Immature natural killer cell (primary cell): ENCODE measurements around the gene SEBOX. TPM values are rescaled to one million over a fixed set of nuclear protein-coding genes. Genes with fewer than 3 reads are reported as not detected.

ENCODE experiments used
- DNase-seq, 3 donors: peaks; one replicate each; pipeline ENCODE4 v3.0.0; 2022; ENCODE audit warnings: mixed read lengths in 1 of 3
- H3K27ac Mint-ChIP-seq, 6 donors: one replicate each; pipeline ENCODE4 v1.8.0; 2020; ENCODE audit warnings: mixed read lengths in 6 of 6, mild to moderate bottlenecking in 5 of 6, inconsistent platforms in 4 of 6, moderate library complexity in 3 of 6
- H3K27me3 Mint-ChIP-seq, 3 donors: one replicate each; pipeline ENCODE4 v1.8.0; 2020 to 2021; ENCODE audit warnings: low read depth in 3 of 3, mild to moderate bottlenecking in 3 of 3, mixed read lengths in 3 of 3, moderate library complexity in 3 of 3, inconsistent platforms in 1 of 3
- H3K36me3 Mint-ChIP-seq, 3 donors: one replicate each; pipeline ENCODE4 v1.8.0; 2020; ENCODE audit warnings: mixed read lengths in 3 of 3, inconsistent platforms in 2 of 3, mild to moderate bottlenecking in 2 of 3
- H3K4me1 Mint-ChIP-seq, 2 donors: one replicate each; pipeline ENCODE4 v1.8.0; 2020; ENCODE audit warnings: inconsistent platforms in 2 of 2, mild to moderate bottlenecking in 2 of 2, mixed read lengths in 2 of 2, moderate library complexity in 1 of 2
- H3K4me3 Mint-ChIP-seq, 5 donors: one replicate each; pipeline ENCODE4 v1.8.0; 2020; ENCODE audit warnings: mild to moderate bottlenecking in 5 of 5, mixed read lengths in 5 of 5, inconsistent platforms in 3 of 5, moderate library complexity in 3 of 5
- H3K9me3 Mint-ChIP-seq, 6 donors: one replicate each; pipeline ENCODE4 v1.8.0; 2020; ENCODE audit warnings: mild to moderate bottlenecking in 6 of 6, mixed read lengths in 6 of 6, inconsistent platforms in 4 of 6, moderate library complexity in 3 of 6
- polyA plus RNA-seq, 3 donors: library from polyadenylated mRNA; unstranded; fragments of 300-500 nt; fragmentation: Illumina TruSeq; gene quantifications; one replicate each; pipeline ENCODE4 v1.2.3, GENCODE V29; 2021

The SEBOX gene
- polyA plus RNA-seq, 3 donors from 2014 or later = not detected

GRCh38 chr17:28326114-28326513 is 38.9 kb downstream of the SEBOX start:
- Mint-ChIP-seq H3K36me3 (peaks cover 0 to 20% (median 8%) of the 10 kb centered on the region in 3 donors), H3K27ac (no peak overlapping the region), H3K4me1 (no peaks in the 10 kb centered on the region), H3K9me3 (no peaks in the 10 kb centered on the region), H3K4me3 (no peak overlapping the region), H3K27me3 (no peaks in the 10 kb centered on the region)
- DNase-seq = no peak

- no peak overlapping the region for H3K4me3 Mint-ChIP-seq
- H3K36me3 Mint-ChIP-seq = peaks cover 0 to 20% (median 8%) of the 10 kb centered on the region in 3 donors
- peaks cover 2 to 5% of the 10 kb centered on the region in 2 donors for H3K4me1 Mint-ChIP-seq
- H3K27me3 Mint-ChIP-seq = no peaks in the 10 kb centered on the region
- no peak for DNase-seq
- H3K9me3 Mint-ChIP-seq = no peaks in the 10 kb centered on the region
- no peak overlapping the region for H3K27ac Mint-ChIP-seq
Observed at GRCh38 chr17:28325211-28325610, 39.8 kb downstream of the SEBOX start.

DNA sequence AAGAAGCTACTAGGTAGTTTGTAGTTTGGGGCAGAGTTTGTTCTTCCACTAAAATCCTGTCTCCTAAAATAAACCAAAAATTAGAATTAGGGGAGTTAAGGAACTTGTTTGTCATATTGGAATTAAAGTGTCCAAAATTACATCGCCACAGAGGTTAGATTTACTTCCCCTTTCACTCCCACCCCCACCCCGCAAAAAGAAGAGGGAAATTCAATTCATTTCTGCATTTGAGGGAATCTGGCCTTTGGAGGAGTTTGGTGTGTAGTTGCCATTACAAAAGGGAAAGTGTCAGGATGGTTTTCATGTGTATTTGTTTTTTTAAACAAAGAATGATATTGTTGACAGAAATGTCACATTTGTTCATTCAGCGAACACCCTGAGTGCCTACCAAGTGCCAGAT is 40.2 kb downstream of the SEBOX start:
- no peaks in the 10 kb centered on the region for H3K9me3 Mint-ChIP-seq
- H3K4me1 Mint-ChIP-seq = peaks cover 6 to 9% of the 10 kb centered on the region in 2 donors
- DNase-seq = no peak
- no peak overlapping the region for H3K27ac Mint-ChIP-seq
- no peak overlapping the region for H3K4me3 Mint-ChIP-seq
- no peaks in the 10 kb centered on the region for H3K27me3 Mint-ChIP-seq
- peaks cover 0 to 20% (median 8%) of the 10 kb centered on the region in 3 donors for H3K36me3 Mint-ChIP-seq

GRCh38 chr17:28324267-28324745 is 40.7 kb downstream of the SEBOX start:
- H3K4me1 Mint-ChIP-seq = peaks cover 11 to 14% of the 10 kb centered on the region in 2 donors
- H3K27ac Mint-ChIP-seq = no peak overlapping the region
- H3K9me3 Mint-ChIP-seq = no peaks in the 10 kb centered on the region
- H3K36me3 Mint-ChIP-seq = peaks cover 0 to 20% (median 8%) of the 10 kb centered on the region in 3 donors
- H3K4me3 Mint-ChIP-seq = no peak overlapping the region
- peaks cover 0 to 2% (median 0%) of the 10 kb centered on the region in 3 donors for H3K27me3 Mint-ChIP-seq
- no peak for DNase-seq

DNA sequence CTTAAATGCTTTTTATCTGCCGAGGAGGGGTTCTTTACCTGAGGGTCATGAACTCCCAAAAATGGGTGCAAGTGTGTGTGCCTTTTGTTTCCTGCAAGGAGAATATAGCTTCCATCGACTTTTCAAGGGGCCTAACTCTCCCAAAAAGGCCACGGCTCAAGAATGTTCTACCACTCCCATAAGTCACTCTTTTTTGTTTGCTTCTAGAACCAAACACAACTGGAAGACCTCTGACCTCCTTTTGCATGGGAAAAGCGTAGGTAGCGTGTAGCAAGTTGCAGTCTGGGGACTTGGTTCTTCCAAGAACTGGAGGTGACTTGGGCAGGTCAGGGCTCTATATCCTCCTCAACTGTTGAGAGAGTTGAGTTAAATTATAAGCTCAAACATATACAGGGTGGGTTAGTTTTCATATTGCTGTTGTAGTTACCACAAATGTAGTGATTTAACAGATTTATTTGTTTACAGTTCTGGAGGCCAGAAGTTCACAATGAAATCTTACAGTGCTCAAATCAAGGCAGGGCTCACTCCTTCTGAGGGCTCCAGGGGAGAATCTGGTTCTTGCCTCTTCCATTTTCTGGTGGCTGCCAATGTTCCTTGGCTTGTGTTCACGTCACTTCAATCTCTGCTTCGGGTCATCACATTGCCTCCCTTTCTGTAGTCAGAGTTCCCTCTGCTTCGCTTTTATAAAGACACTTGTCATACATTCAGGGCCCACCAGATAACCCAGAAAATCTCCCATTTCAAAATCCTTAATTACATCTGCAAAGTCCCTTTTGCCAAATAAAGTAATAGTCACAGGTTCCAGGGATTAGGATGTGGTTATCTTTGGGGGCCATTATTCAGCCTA is 44.6 kb downstream of the SEBOX start:
- Mint-ChIP-seq H3K9me3 (no peaks in the 10 kb centered on the region), H3K27me3 (peaks cover 3 to 10% (median 6%) of the 10 kb centered on the region in 3 donors), H3K4me1 (peaks cover 25 to 31% of the 10 kb centered on the region in 2 donors), H3K36me3 (no peaks in the 10 kb centered on the region), H3K27ac (peak overlapping the region; percentile 29 to 85 (median 64)), H3K4me3 (peak overlapping the region; percentile 87 to 91 (median 88))
- DNase-seq = no peak

- peaks cover 25 to 31% of the 10 kb centered on the region in 2 donors for H3K4me1 Mint-ChIP-seq
- no peak for DNase-seq
- no peaks in the 10 kb centered on the region for H3K36me3 Mint-ChIP-seq
- H3K27me3 Mint-ChIP-seq = peaks cover 6 to 10% (median 6%) of the 10 kb centered on the region in 3 donors
- H3K9me3 Mint-ChIP-seq = no peaks in the 10 kb centered on the region
- H3K27ac Mint-ChIP-seq = peak overlapping the region; percentile 58 to 85 (median 76)
- peak overlapping the region; percentile 87 to 91 (median 88) for H3K4me3 Mint-ChIP-seq
Observed at GRCh38 chr17:28319598-28319935, 45.4 kb downstream of the SEBOX start.

DNA sequence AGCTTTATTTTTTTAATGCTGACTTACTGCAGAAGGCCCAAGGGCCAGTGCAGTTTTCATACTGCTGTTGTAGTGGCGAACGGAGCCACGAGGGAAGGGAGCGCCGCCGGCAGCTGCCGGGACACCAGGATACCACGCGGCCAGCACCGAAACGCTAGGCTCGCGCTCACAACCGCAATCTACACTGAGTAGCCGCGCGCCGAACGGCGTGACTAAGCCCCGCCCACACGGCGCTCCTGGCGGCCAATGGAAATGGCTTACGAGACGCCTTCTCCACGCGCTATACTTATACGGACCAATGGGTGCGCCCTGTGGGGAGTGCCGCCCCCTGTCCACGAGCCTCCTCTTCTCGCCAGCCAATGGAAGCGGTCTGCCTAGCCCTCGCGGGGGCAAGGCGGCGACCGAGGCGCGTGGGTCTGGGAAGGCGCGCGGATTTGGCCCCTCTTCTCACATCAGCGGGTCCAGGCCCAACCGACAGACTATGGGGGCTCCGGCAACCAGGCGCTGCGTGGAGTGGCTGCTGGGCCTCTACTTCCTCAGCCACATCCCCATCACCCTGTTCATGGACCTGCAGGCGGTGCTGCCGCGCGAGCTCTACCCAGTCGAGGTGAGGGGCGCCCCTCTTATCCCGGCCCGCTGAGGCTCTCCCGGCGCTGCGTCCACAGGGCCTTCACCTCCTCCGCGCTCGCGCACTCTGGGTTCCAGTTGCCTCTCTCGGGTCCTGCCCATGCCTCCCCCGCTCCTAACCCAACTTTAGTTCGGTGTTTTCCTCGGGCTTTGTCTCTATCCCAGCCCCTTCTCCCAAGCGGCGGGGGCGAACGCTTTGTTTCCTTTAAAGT is 46.0 kb downstream of the SEBOX start, which contains the start of gene TMEM97:
TSS of gene TMEM97 (plus strand) at position 442 of the 839 bp plus-strand sequence. CDS start at position 482, 40 bp downstream.
- Mint-ChIP-seq H3K9me3 (no peaks in the 10 kb centered on the region), H3K4me3 (peak within 1 kb of the TSS; percentile 87 to 91 (median 88)), H3K4me1 (peaks cover 25 to 31% of the 10 kb centered on the region in 2 donors), H3K27me3 (peaks cover 6 to 10% (median 6%) of the 10 kb centered on the region in 3 donors), H3K36me3 (no peaks in the 10 kb centered on the region), H3K27ac (peak within 1 kb of the TSS; percentile 58 to 85 (median 76))
- peak; percentile 95 for DNase-seq

GRCh38 chr17:28317966-28318758 is 46.8 kb downstream of the SEBOX start:
- no peaks in the 10 kb centered on the region for H3K36me3 Mint-ChIP-seq
- DNase-seq = no peak
- H3K27me3 Mint-ChIP-seq = peaks cover 6 to 10% (median 6%) of the 10 kb centered on the region in 3 donors
- peaks cover 25 to 31% of the 10 kb centered on the region in 2 donors for H3K4me1 Mint-ChIP-seq
- no peaks in the 10 kb centered on the region for H3K9me3 Mint-ChIP-seq
- H3K27ac Mint-ChIP-seq = peak overlapping the region in 4 of 6 donors; percentile 24 to 85 (median 58)
- H3K4me3 Mint-ChIP-seq = peak overlapping the region; percentile 87 to 91 (median 88)

DNA sequence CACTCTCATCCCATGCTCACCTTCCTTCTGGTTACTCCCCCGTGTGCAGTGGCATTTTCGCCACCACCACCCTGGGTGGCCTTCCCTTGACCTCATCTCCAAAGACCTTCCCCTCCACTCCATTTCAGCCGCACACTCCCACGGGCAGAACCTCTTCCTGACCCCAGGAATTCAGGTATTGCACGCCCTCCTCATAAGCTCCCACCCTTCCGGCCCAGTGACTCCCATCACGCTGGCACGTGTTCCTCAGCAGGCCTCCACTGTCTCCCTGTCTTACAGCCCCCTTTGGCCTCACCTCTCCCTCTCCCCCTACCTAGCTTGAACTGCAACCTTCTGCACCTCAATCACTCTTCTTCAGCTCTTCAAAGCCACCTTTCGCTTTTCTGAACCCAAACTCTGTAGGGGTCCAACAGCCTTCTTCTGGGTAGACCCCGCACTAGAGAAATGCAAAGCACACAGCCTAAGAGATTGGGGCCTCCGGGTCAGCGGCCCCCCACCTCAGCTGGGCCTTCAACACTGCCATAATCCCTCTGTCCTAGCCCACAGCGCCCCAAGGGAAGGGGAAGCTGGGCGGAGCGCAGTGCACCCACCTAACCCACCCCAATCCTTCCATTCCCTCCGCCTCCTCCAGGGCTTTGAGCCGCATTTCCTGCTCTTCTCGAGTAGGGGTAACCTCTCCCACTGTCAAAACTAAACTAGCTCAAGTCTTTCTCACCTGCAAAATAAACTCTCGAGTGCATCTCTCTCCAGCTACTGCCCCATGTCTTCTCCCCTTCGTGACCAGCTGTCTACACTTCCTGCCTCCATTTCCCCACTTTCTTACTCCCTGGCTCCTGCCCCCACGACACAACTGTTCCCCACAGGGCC is 47.7 kb downstream of the SEBOX start:
- peaks cover 6 to 10% (median 6%) of the 10 kb centered on the region in 3 donors for H3K27me3 Mint-ChIP-seq
- no peak for DNase-seq
- H3K36me3 Mint-ChIP-seq = no peaks in the 10 kb centered on the region
- H3K9me3 Mint-ChIP-seq = no peaks in the 10 kb centered on the region
- peak overlapping the region; percentile 30 to 91 (median 87) for H3K4me3 Mint-ChIP-seq
- peak overlapping the region in 1 of 6 donors; percentile 58 for H3K27ac Mint-ChIP-seq
- peaks cover 25 to 31% of the 10 kb centered on the region in 2 donors for H3K4me1 Mint-ChIP-seq

GRCh38 chr17:28315846-28316705 is 48.9 kb downstream of the SEBOX start:
- Mint-ChIP-seq H3K27ac (no peak overlapping the region), H3K36me3 (no peaks in the 10 kb centered on the region), H3K4me1 (peaks cover 25 to 31% of the 10 kb centered on the region in 2 donors), H3K4me3 (no peak overlapping the region), H3K27me3 (peaks cover 6 to 10% (median 6%) of the 10 kb centered on the region in 3 donors), H3K9me3 (no peaks in the 10 kb centered on the region)
- DNase-seq = no peak

- no peaks in the 10 kb centered on the region for H3K9me3 Mint-ChIP-seq
- no peak overlapping the region for H3K27ac Mint-ChIP-seq
- peaks cover 5 to 7% (median 6%) of the 10 kb centered on the region in 3 donors for H3K27me3 Mint-ChIP-seq
- no peak overlapping the region for H3K4me3 Mint-ChIP-seq
- H3K36me3 Mint-ChIP-seq = no peaks in the 10 kb centered on the region
- peaks cover 12 to 14% of the 10 kb centered on the region in 2 donors for H3K4me1 Mint-ChIP-seq
- no peak for DNase-seq
Observed at GRCh38 chr17:28313841-28314240, 51.2 kb downstream of the SEBOX start.
